Activated naive CD4-positive, alpha-beta T cell treated with anti-CD3 and anti-CD28 coated beads, Interleukin-2, amount 50 U/mL, for 24 hours (primary cell): ENCODE measurements around the gene MEI1.
A peak's percentile ranks its signal among the peaks of the same experiment; 100 is the strongest.
"Not testable (repeated sequence)": the region's sequence is repeated elsewhere in the genome, so short reads cannot be mapped to it uniquely, and the experiment has no call there.

Source experiments
- H3K27ac Mint-ChIP-seq: one replicate; pipeline ENCODE4 v1.8.0; 2021; ENCODE audit warnings: mild to moderate bottlenecking, mixed read lengths
- H3K27me3 Mint-ChIP-seq: one replicate; pipeline ENCODE4 v1.8.0; 2021; ENCODE audit warnings: mixed read lengths
- H3K36me3 Mint-ChIP-seq: one replicate; pipeline ENCODE4 v1.8.0; 2021; ENCODE audit warnings: mixed read lengths
- H3K4me1 Mint-ChIP-seq: one replicate; pipeline ENCODE4 v1.8.0; 2021; ENCODE audit warnings: mixed read lengths
- H3K4me3 Mint-ChIP-seq: one replicate; pipeline ENCODE4 v1.8.0; 2021; ENCODE audit warnings: mild to moderate bottlenecking, mixed read lengths
- H3K9me3 Mint-ChIP-seq: one replicate; pipeline ENCODE4 v1.8.0; 2021; ENCODE audit warnings: mixed read lengths

The MEI1 gene

GRCh38 chr22:41699264-41700107 lies at the start of gene MEI1:
Gene MEI1 (plus strand): TSS chr22:41699503. CDS start chr22:41699539, 36 bp downstream.
- Mint-ChIP-seq H3K9me3 (no peaks in the 10 kb centered on the region), H3K27me3 (no peaks in the 10 kb centered on the region), H3K36me3 (no peaks in the 10 kb centered on the region), H3K4me3 (peak within 1 kb of the TSS; percentile 70), H3K27ac (peak within 1 kb of the TSS; percentile 93), H3K4me1 (peaks cover 11% of the 10 kb centered on the region)

- peaks cover 10% of the 10 kb centered on the region for H3K4me1 Mint-ChIP-seq
- peaks cover 2% of the 10 kb centered on the region for H3K36me3 Mint-ChIP-seq
- no peaks in the 10 kb centered on the region for H3K27me3 Mint-ChIP-seq
- H3K4me3 Mint-ChIP-seq = no peak overlapping the region
- H3K27ac Mint-ChIP-seq = no peak overlapping the region
- H3K9me3 Mint-ChIP-seq = no peaks in the 10 kb centered on the region
Measured at GRCh38 chr22:41650229-41650628, 49.1 kb upstream of the MEI1 start.

DNA sequence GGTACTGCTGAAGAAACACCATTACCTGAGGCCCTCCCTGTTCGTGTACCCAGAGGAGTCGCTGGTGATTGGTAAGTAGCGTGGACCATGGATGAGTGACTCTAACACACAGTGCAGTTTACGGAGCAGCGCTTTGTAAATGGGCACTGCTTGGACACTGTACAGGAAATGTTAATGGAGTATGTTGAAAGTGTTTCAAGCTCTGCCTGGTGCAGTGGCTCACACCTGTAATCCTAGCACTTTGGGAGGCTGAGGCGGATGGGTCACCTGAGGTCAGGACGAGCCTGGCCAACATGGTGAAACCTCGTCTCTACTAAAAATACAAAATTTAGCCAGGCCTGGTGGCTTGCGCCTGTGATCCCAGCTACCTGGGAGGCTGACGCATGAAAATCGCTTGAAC lies 48.5 kb upstream of the MEI1 start:
- Mint-ChIP-seq H3K36me3 (peaks cover 2% of the 10 kb centered on the region), H3K27ac (no peak overlapping the region), H3K4me3 (no peak overlapping the region), H3K9me3 (no peaks in the 10 kb centered on the region), H3K27me3 (no peaks in the 10 kb centered on the region), H3K4me1 (peaks cover 10% of the 10 kb centered on the region)

DNA sequence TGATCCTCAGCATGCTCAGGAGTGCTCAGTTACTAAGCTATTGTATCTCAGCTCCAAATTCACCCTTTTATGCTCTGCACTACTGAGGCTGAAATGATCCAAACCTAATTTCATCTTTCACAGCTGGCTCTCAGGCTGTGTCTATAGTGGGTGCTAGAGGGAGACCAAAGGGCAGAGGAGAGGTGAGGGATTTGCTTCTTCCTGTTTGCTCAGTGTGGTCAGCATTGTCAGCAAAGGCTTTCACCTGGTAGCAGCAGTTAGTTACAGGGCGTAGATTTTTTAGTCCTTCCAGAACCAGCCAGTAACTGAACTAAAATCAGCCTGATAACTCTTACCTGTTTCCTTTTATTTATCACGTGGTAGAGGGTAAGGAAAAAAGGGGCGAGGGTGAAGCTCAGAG lies 45.0 kb upstream of the MEI1 start:
- Mint-ChIP-seq H3K27me3 (no peaks in the 10 kb centered on the region), H3K4me1 (no peaks in the 10 kb centered on the region), H3K36me3 (peaks cover 2% of the 10 kb centered on the region), H3K9me3 (no peaks in the 10 kb centered on the region), H3K27ac (no peak overlapping the region), H3K4me3 (no peak overlapping the region)

DNA sequence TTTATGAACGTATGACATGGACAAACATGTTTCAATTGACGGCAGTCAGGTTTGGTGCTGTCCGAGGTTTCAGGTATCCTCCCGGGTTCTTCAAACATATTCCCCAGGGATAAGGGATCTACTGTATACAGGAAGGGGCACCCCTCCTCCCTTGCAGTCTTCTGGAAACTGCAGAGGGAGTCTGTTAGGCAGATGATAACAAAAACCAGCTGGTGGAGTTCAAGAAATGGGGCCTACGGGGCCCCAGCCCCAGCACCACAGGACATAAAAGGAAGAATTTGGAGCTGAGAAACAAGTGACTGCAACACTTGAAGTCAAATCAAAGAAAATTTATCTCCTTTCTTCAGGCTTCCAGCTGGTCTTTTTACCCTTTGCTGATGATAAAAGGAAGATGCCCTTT lies 42.7 kb upstream of the MEI1 start:
- H3K27ac Mint-ChIP-seq = no peak overlapping the region
- no peaks in the 10 kb centered on the region for H3K9me3 Mint-ChIP-seq
- H3K36me3 Mint-ChIP-seq = peaks cover 12% of the 10 kb centered on the region
- no peaks in the 10 kb centered on the region for H3K4me1 Mint-ChIP-seq
- no peaks in the 10 kb centered on the region for H3K27me3 Mint-ChIP-seq
- H3K4me3 Mint-ChIP-seq = no peak overlapping the region

DNA sequence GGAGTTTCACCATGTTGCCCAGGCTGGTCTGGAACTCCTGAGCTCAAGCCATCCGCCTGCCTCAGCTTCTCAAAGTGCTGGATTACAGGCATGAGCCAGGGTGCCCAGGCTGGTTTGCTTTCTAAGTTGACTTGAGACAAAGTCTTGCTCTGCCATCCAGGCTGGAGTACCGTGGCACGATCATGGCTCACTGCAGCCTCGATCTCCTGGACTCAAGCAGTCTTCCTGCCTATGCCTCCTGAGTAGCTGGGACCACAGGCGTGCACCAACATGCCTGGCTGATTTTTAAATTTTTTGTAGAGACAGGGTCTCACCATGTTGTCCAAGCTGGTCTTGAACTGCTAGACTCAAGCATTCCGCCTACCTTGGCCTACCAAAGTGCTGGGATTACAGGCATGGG lies 41.6 kb upstream of the MEI1 start:
- H3K27me3 Mint-ChIP-seq = no peaks in the 10 kb centered on the region
- no peak overlapping the region for H3K4me3 Mint-ChIP-seq
- no peaks in the 10 kb centered on the region for H3K4me1 Mint-ChIP-seq
- peaks cover 15% of the 10 kb centered on the region for H3K36me3 Mint-ChIP-seq
- H3K9me3 Mint-ChIP-seq = no peaks in the 10 kb centered on the region
- H3K27ac Mint-ChIP-seq = no peak overlapping the region

DNA sequence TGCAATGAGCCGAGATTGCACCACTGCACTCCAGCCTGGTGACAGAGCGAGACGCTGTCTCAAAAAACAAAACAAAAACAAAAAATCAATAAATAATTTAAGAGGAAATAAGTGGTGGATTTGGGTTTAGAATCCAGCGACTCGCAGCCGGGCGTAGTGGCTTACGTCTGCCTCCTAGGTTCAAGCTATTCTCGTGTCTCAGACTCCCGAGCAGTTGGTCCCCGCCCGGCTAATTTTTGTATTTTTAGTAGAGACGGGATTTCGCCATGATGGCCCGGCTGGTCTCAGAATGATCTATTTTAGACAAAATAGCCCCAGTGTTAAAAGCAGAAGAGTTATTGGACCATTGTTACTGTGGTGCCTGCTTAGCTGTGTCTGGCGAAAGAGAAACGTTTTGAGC lies 40.4 kb upstream of the MEI1 start:
- no peaks in the 10 kb centered on the region for H3K4me1 Mint-ChIP-seq
- no peak overlapping the region for H3K4me3 Mint-ChIP-seq
- no peak overlapping the region for H3K27ac Mint-ChIP-seq
- H3K27me3 Mint-ChIP-seq = no peaks in the 10 kb centered on the region
- no peaks in the 10 kb centered on the region for H3K9me3 Mint-ChIP-seq
- peaks cover 13% of the 10 kb centered on the region for H3K36me3 Mint-ChIP-seq

DNA sequence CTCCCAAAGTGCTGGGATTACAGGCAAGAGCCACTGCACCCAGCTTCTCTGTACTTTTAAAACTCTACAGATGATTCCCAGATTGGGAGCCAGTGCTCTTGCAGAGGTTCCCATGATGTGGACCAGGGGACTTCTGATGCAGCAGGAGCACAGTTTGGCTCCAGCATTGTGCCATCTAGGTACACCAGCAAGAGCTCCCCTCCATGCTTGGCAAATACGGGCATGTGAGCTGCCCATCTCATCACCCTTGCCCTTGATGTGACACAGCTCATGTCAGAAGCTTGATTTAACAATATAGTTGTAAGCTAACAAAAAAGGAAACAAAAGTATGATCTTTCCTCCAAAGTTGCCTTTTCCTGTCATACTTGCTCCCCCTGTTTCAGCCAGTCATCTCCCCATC lies 39.4 kb upstream of the MEI1 start:
- no peaks in the 10 kb centered on the region for H3K27me3 Mint-ChIP-seq
- peaks cover 13% of the 10 kb centered on the region for H3K36me3 Mint-ChIP-seq
- H3K4me3 Mint-ChIP-seq = no peak overlapping the region
- no peaks in the 10 kb centered on the region for H3K9me3 Mint-ChIP-seq
- no peaks in the 10 kb centered on the region for H3K4me1 Mint-ChIP-seq
- H3K27ac Mint-ChIP-seq = peak overlapping the region; percentile 15

GRCh38 chr22:41660416-41660815 lies 38.9 kb upstream of the MEI1 start:
- H3K27me3 Mint-ChIP-seq = no peaks in the 10 kb centered on the region
- no peak overlapping the region for H3K4me3 Mint-ChIP-seq
- no peaks in the 10 kb centered on the region for H3K9me3 Mint-ChIP-seq
- H3K4me1 Mint-ChIP-seq = no peaks in the 10 kb centered on the region
- H3K27ac Mint-ChIP-seq = peak overlapping the region; percentile 38
- H3K36me3 Mint-ChIP-seq = peaks cover 13% of the 10 kb centered on the region

DNA sequence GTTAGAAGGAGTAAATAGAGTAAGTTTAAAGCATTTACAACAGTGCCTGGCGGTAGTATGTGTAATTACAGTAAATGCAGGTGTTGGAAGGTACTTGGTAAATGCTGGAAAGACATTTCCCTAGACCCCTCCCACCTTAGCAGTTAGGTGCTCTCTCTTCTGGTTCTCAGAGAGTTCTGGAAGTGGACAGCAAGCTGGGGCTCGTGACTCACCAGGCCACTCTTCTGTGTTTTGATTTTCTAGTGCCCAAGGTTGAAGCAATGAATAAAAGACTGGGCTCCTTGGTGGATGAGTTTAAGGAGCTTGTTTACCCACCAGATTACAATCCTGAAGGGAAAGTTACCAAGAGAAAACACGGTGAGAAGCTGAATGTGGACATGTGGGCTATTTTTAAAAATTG lies 38.2 kb upstream of the MEI1 start:
- Mint-ChIP-seq H3K36me3 (peaks cover 13% of the 10 kb centered on the region), H3K4me3 (no peak overlapping the region), H3K9me3 (no peaks in the 10 kb centered on the region), H3K27ac (no peak overlapping the region), H3K4me1 (no peaks in the 10 kb centered on the region), H3K27me3 (no peaks in the 10 kb centered on the region)

DNA sequence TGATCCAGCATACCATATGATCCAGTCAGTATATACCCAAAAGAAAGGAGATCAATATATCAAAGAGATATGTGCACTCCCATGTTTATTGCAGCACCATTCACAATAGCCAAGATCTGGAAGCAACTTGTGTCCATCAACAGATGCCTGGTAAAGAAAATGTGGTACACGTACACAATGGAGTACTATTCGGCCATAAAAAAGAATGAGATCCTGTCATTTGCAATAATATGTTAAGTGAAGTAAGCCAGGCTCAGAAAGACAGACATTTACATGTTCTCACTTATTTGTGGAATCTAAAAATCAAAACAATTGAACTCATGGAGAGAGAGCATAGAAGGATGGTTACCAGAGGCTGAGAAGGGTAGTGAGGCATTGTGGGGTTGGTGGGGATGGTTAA lies 37.6 kb upstream of the MEI1 start:
- Mint-ChIP-seq H3K4me1 (peaks cover 4% of the 10 kb centered on the region), H3K9me3 (no peaks in the 10 kb centered on the region), H3K36me3 (peaks cover 13% of the 10 kb centered on the region), H3K4me3 (no peak overlapping the region), H3K27me3 (no peaks in the 10 kb centered on the region), H3K27ac (peak overlapping the region; percentile 3)

- not testable (repeated sequence) for H3K9me3 Mint-ChIP-seq, H3K27me3 Mint-ChIP-seq, H3K4me3 Mint-ChIP-seq
- peak overlapping the region; percentile 59 for H3K27ac Mint-ChIP-seq
- peaks cover 10% of the 10 kb centered on the region for H3K4me1 Mint-ChIP-seq
- H3K36me3 Mint-ChIP-seq = peaks cover 13% of the 10 kb centered on the region
Measured at GRCh38 chr22:41663594-41663993, 35.7 kb upstream of the MEI1 start.

- Mint-ChIP-seq H3K27ac (peak overlapping the region; percentile 36), H3K36me3 (peaks cover 13% of the 10 kb centered on the region), H3K4me1 (peaks cover 10% of the 10 kb centered on the region), H3K4me3 (no peak overlapping the region), H3K27me3 (no peaks in the 10 kb centered on the region), H3K9me3 (no peaks in the 10 kb centered on the region)
Measured at GRCh38 chr22:41664490-41664889, 34.8 kb upstream of the MEI1 start.

DNA sequence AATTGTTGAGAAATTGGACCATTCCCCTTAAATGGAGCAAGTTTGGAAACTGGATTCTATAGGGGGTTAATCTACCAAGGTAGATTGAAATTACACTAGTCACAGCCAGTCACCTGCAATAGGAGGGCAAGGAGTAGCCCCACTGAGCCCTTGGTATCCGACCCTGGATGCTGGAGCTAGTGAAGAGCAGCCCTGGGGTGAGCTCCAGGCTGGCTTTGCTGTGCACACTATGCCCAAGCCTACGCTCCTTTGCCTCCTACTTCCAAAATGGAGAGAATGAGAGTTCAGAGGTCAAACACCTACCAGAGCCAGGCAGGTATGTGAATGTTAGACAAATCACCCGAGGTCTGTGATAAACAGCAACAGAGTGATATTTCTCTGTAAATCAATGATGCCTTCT lies 34.4 kb upstream of the MEI1 start:
- Mint-ChIP-seq H3K9me3 (no peaks in the 10 kb centered on the region), H3K4me3 (no peak overlapping the region), H3K27ac (no peak overlapping the region), H3K27me3 (no peaks in the 10 kb centered on the region), H3K36me3 (peaks cover 13% of the 10 kb centered on the region), H3K4me1 (peaks cover 10% of the 10 kb centered on the region)

DNA sequence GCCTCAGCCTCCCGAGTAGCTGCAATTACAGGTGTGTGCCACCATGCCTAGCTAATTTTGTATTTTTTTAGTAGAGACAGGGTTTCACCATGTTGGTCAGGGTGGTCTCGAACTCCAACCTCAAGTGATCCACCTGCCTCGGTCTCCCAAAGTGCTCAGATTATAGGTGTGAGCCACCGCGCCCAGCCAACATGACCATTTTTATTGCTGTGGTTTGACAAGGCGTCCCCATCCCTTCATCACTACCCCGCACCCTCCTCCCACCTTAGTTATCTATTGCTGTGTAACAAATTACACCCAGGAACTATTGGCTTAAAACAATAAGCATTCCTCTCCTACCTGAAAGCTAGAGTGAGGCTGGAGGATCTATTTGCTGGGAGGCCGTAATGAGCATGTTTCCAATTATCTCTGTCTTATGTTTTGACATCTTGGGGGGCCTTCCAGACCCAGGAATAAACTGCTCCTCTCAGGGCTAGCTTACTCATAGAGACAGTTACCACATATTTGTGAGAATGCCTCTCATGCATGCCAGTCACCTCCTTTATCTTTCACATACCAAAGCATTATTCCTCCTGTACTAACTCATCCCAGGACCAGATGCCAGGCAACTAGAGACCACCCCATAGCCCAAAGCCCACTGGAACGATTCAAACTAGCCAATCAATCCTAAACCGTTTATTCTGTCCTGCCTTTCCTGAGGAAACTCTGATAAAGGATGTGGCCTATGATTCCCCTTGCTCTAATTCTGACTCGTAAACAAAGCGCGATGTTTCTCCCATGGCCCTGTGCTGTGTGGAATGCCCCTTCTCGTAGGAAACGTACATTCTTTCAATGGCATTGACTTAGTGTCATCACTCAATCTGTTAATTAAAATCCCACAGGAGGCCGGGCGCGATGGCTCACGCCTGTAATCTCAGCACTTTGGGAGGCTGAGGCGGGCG lies 30.1 kb upstream of the MEI1 start:
- peaks cover 10% of the 10 kb centered on the region for H3K4me1 Mint-ChIP-seq
- no peak overlapping the region for H3K27ac Mint-ChIP-seq
- H3K9me3 Mint-ChIP-seq = no peaks in the 10 kb centered on the region
- no peaks in the 10 kb centered on the region for H3K27me3 Mint-ChIP-seq
- no peak overlapping the region for H3K4me3 Mint-ChIP-seq
- no peaks in the 10 kb centered on the region for H3K36me3 Mint-ChIP-seq

GRCh38 chr22:41672096-41672495 lies 27.2 kb upstream of the MEI1 start:
- H3K27me3 Mint-ChIP-seq, H3K9me3 Mint-ChIP-seq, H3K27ac Mint-ChIP-seq, H3K4me3 Mint-ChIP-seq, H3K36me3 Mint-ChIP-seq: not testable (repeated sequence)
- peaks cover 18% of the 10 kb centered on the region for H3K4me1 Mint-ChIP-seq
